Naive B cell (primary cell): ENCODE measurements around the gene CLNK. TPM values are rescaled to one million over a fixed set of nuclear protein-coding genes. Genes with fewer than 3 reads are reported as not detected.

Experiments
- ATAC-seq, 2 donors: fragments of 150-1000 bp; cut with Tn5 transposase; 2 replicates each; pipeline ENCODE4 v1.10.0; 2021; ENCODE audit warnings: low read depth in 2 of 2, mild to moderate bottlenecking in 2 of 2, moderate library complexity in 2 of 2
- DNase-seq: peaks from one replicate; pipeline ENCODE4 v3.0.0; 2022
- H3K27ac Mint-ChIP-seq, 6 donors: one replicate each; pipeline ENCODE4 v1.8.0; 2020 to 2022; ENCODE audit warnings: mild to moderate bottlenecking in 6 of 6, mixed read lengths in 6 of 6, moderate library complexity in 5 of 6, inconsistent platforms in 2 of 6
- H3K27me3 Mint-ChIP-seq, 3 donors: one replicate each; pipeline ENCODE4 v1.8.0; 2021 to 2022; ENCODE audit warnings: mixed read lengths in 3 of 3, mild to moderate bottlenecking in 1 of 3
- H3K36me3 Mint-ChIP-seq, 2 donors: one replicate each; pipeline ENCODE4 v1.8.0; 2020 to 2022; ENCODE audit warnings: mixed read lengths in 2 of 2, inconsistent platforms in 1 of 2, mild to moderate bottlenecking in 1 of 2
- H3K4me1 Mint-ChIP-seq, 3 donors: one replicate each; pipeline ENCODE4 v1.8.0; 2020 to 2022; ENCODE audit warnings: mixed read lengths in 3 of 3, inconsistent platforms in 1 of 3, mild to moderate bottlenecking in 1 of 3, moderate library complexity in 1 of 3
- H3K4me3 Mint-ChIP-seq, 8 donors: one replicate each; pipeline ENCODE4 v1.8.0; 2020 to 2022; ENCODE audit warnings: mild to moderate bottlenecking in 8 of 8, mixed read lengths in 8 of 8, moderate library complexity in 8 of 8, inconsistent platforms in 2 of 8
- H3K9me3 Mint-ChIP-seq, 7 donors: one replicate each; pipeline ENCODE4 v1.8.0; 2020 to 2022; ENCODE audit warnings: mixed read lengths in 7 of 7, mild to moderate bottlenecking in 5 of 7, inconsistent platforms in 2 of 7, moderate library complexity in 1 of 7
- polyA plus RNA-seq, 6 donors: library from polyadenylated mRNA; unstranded; fragments of 300-500 nt; fragmentation: Illumina TruSeq; gene quantifications; one replicate each; pipeline ENCODE4 v1.2.3, GENCODE V29; 2021; ENCODE audit warnings: low read depth in 6 of 6

CLNK gene
- polyA plus RNA-seq, 6 donors from 2014 or later: 0.69 to 1.3 (median 1.2) TPM; not detected in 1

DNA sequence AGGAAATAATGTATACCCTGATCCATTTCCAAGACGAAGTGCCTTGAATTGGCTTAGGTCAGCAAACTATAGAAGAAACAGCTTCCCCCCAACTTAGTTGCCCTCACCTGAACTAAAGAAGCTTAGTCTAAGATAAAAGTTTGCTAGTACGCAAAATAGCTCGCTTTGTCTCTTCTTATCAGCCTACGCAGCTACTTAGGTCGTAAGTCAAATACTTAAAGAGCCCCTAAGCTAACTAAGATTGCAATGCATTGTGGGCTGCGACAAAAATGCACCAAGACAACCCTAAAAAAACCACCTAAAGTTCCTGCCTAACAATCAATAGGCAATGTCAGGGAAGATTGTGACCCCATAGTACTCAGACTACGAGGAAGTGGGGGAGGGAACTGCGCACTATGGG, 12.8 kb downstream of the CLNK start:
- DNase-seq: no peak
- Mint-ChIP-seq H3K36me3 (peaks cover 0 to 6% of the 10 kb centered on the region in 2 donors), H3K4me1 (peaks cover 28 to 41% (median 29%) of the 10 kb centered on the region in 3 donors), H3K4me3 (peak overlapping the region in 4 of 8 donors; percentile 21 to 34 (median 25)), H3K9me3 (peaks cover 0 to 8% (median 3%) of the 10 kb centered on the region in 7 donors), H3K27ac (peak overlapping the region; percentile 42 to 92 (median 74)), H3K27me3 (peaks cover 0 to 6% (median 0%) of the 10 kb centered on the region in 3 donors)
- no peak for ATAC-seq

- H3K9me3 Mint-ChIP-seq: peaks cover 0 to 4% (median 0%) of the 10 kb centered on the region in 7 donors
- peaks cover 25 to 41% (median 28%) of the 10 kb centered on the region in 3 donors for H3K4me1 Mint-ChIP-seq
- DNase-seq (peak; percentile 57), ATAC-seq (peak; percentile 98)
- H3K36me3 Mint-ChIP-seq: peaks cover 0 to 1% of the 10 kb centered on the region in 2 donors
- H3K27ac Mint-ChIP-seq: peak overlapping the region; percentile 42 to 92 (median 81)
- H3K27me3 Mint-ChIP-seq: peaks cover 0 to 11% (median 0%) of the 10 kb centered on the region in 3 donors
- H3K4me3 Mint-ChIP-seq: peak overlapping the region in 6 of 8 donors; percentile 17 to 69 (median 28)
Observed at GRCh38 chr4:10671366-10671765, 13.2 kb downstream of the CLNK start.

DNA sequence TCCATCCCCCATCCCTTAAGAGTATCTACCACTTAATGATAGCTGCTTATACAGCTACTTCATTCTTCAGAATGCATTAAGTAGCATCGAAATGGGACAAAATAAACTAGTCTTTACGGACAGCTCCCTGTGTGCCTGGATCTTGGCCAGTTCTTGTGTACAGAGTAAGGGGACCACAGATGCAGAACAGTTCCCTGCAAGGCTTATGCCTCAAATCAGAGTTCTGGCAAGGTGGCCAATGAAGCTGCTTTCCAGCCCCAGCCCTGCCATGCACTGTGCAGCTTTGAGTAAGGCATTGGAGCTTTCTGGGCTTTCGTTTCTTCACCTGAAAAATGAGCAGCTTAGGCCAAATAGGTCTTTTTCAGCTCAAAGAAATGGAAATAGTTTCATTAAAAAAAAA, 14.2 kb downstream of the CLNK start:
- no peak for ATAC-seq
- Mint-ChIP-seq H3K4me3 (no peak overlapping the region), H3K36me3 (no peaks in the 10 kb centered on the region), H3K27me3 (peaks cover 0 to 12% (median 0%) of the 10 kb centered on the region in 3 donors), H3K4me1 (peaks cover 21 to 37% (median 28%) of the 10 kb centered on the region in 3 donors), H3K9me3 (no peaks in the 10 kb centered on the region), H3K27ac (peak overlapping the region in 2 of 6 donors; percentile 15 to 54)
- no peak for DNase-seq

DNA sequence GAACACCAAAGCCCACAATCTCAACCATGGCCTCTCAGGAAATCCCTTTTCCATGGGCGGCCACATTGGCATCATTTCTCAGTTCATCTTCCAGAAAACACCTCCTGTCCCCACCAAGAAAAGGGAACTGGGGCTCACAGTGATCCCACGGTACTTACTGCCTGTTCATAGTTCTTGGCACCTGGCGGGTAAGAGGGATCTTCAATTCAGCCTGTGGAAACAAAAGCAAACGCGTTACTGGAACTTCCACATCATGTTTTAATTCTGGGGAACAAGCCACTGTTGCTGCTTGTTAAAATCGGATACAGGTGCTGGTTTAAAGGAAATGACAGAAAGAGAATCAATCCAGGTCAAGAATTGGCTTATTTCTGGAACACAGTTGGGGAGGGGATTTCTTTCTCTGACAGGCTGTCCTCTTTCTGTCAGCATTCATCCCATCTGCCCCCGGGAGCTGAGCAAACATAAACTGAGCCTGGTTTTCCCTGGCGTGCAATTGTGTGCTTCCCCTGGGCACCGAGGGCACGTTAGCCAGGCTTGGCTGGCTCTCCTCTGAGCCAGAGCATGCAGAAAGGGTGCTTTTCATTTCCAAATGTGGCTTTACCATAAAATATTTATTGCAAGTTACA, 16.8 kb downstream of the CLNK start:
- H3K36me3 Mint-ChIP-seq: no peaks in the 10 kb centered on the region
- H3K27me3 Mint-ChIP-seq: peaks cover 0 to 12% (median 0%) of the 10 kb centered on the region in 3 donors
- no peak overlapping the region for H3K4me3 Mint-ChIP-seq
- H3K9me3 Mint-ChIP-seq: no peaks in the 10 kb centered on the region
- H3K27ac Mint-ChIP-seq: no peak overlapping the region
- no peak for DNase-seq
- no peak for ATAC-seq
- H3K4me1 Mint-ChIP-seq: peaks cover 12 to 22% (median 14%) of the 10 kb centered on the region in 3 donors

DNA sequence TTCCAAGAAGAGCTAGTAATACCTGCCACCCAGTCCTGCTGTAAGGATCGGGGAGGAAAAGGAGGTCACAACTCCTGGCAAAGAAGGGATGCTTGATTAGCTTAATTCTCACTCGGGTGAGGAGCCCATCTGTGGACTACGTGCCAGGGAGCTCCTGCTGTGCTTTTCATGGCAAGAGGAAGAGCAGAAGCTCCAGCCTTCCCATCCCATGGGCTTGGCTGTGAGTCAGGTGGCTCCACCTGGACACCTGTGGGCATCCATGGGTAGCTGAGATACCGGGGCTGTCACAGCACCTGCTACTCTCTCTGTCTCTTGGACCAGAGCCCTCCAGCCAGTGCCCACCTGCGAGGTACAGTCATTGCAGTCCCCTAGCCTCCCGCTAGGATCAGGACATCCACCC, 18.0 kb downstream of the CLNK start:
- peaks cover 0 to 12% (median 0%) of the 10 kb centered on the region in 3 donors for H3K27me3 Mint-ChIP-seq
- H3K9me3 Mint-ChIP-seq: no peaks in the 10 kb centered on the region
- H3K27ac Mint-ChIP-seq: no peak overlapping the region
- ATAC-seq: no peak
- DNase-seq: no peak
- H3K4me1 Mint-ChIP-seq: peaks cover 5 to 10% (median 6%) of the 10 kb centered on the region in 3 donors
- no peaks in the 10 kb centered on the region for H3K36me3 Mint-ChIP-seq
- H3K4me3 Mint-ChIP-seq: no peak overlapping the region

- Mint-ChIP-seq H3K4me3 (no peak overlapping the region), H3K4me1 (peaks cover 0 to 2% (median 0%) of the 10 kb centered on the region in 3 donors), H3K9me3 (no peaks in the 10 kb centered on the region), H3K27ac (peak overlapping the region in 2 of 6 donors; percentile 15 to 61), H3K36me3 (no peaks in the 10 kb centered on the region), H3K27me3 (peaks cover 0 to 12% (median 0%) of the 10 kb centered on the region in 3 donors)
- DNase-seq (no peak), ATAC-seq (no peak)
Observed at GRCh38 chr4:10664408-10664807, 20.2 kb downstream of the CLNK start.

GRCh38 chr4:10662937-10663336, 21.6 kb downstream of the CLNK start:
- H3K9me3 Mint-ChIP-seq: no peaks in the 10 kb centered on the region
- H3K27ac Mint-ChIP-seq: no peak overlapping the region
- H3K4me3 Mint-ChIP-seq: no peak overlapping the region
- ATAC-seq (no peak), DNase-seq (no peak)
- peaks cover 0 to 4% (median under 1%) of the 10 kb centered on the region in 3 donors for H3K4me1 Mint-ChIP-seq
- H3K36me3 Mint-ChIP-seq: no peaks in the 10 kb centered on the region
- peaks cover 0 to 6% (median 0%) of the 10 kb centered on the region in 3 donors for H3K27me3 Mint-ChIP-seq

- no peaks in the 10 kb centered on the region for H3K9me3 Mint-ChIP-seq
- H3K4me1 Mint-ChIP-seq: peaks cover 0 to 12% (median 3%) of the 10 kb centered on the region in 3 donors
- H3K4me3 Mint-ChIP-seq: no peak overlapping the region
- no peak overlapping the region for H3K27ac Mint-ChIP-seq
- H3K36me3 Mint-ChIP-seq: no peaks in the 10 kb centered on the region
- H3K27me3 Mint-ChIP-seq: no peaks in the 10 kb centered on the region
- no peak for DNase-seq
- no peak for ATAC-seq
Observed at GRCh38 chr4:10661047-10661446, 23.5 kb downstream of the CLNK start.

- H3K27me3 Mint-ChIP-seq: no peaks in the 10 kb centered on the region
- H3K27ac Mint-ChIP-seq: no peak overlapping the region
- no peaks in the 10 kb centered on the region for H3K36me3 Mint-ChIP-seq
- DNase-seq (no peak), ATAC-seq (no peak)
- no peaks in the 10 kb centered on the region for H3K9me3 Mint-ChIP-seq
- H3K4me1 Mint-ChIP-seq: peaks cover 0 to 10% (median 3%) of the 10 kb centered on the region in 3 donors
- no peak overlapping the region for H3K4me3 Mint-ChIP-seq
Observed at GRCh38 chr4:10659251-10659650, 25.3 kb downstream of the CLNK start.

DNA sequence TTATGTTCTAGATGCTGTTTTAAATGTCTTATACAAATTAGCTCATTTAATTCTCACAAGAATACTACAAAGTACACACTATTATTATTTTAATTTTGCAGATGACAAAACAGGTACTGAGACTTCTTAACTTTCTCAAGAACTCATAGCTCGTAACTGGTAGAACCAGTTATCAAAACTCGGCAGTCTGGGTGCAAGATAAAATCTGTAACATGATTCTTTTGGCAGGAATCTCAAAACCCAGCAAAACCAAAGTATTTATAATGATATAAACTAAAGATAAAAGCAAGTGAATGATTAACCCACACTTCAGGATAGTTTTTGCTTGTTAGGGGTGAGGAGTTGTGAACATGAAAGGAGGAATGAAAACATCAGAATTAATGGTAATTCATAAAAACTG, 27.6 kb downstream of the CLNK start:
- no peak for DNase-seq
- Mint-ChIP-seq H3K9me3 (peaks cover 0 to 6% (median 0%) of the 10 kb centered on the region in 7 donors), H3K27ac (no peak overlapping the region), H3K4me1 (peaks cover 0 to 10% (median 3%) of the 10 kb centered on the region in 3 donors), H3K36me3 (peaks cover 0 to 4% of the 10 kb centered on the region in 2 donors), H3K27me3 (no peaks in the 10 kb centered on the region), H3K4me3 (no peak overlapping the region)
- ATAC-seq: no peak

GRCh38 chr4:10656420-10656819, 28.1 kb downstream of the CLNK start:
- Mint-ChIP-seq H3K36me3 (peaks cover 0 to 4% of the 10 kb centered on the region in 2 donors), H3K27me3 (no peaks in the 10 kb centered on the region), H3K9me3 (peaks cover 0 to 8% (median 0%) of the 10 kb centered on the region in 7 donors), H3K27ac (no peak overlapping the region), H3K4me1 (peaks cover 0 to 10% (median 3%) of the 10 kb centered on the region in 3 donors), H3K4me3 (no peak overlapping the region)
- ATAC-seq: no peak
- DNase-seq: no peak

DNA sequence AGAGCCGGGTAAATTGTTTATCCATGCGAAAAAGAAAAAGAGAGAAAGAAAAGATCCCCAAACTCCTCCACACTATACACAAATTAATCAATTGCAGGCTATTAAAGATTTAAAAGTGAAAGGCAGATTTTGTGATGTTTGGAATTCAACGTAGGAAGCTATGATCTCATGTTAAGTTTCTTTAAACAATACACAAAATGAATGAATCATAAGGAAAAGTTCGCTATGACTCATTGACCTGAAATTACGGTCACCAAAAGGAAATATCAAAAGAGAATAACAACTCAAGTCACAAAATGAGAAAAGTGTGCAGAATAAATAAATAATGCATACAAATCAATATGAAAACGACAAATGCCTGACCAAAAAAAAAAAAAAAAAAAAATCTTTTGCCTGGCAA, 28.6 kb downstream of the CLNK start:
- no peak for DNase-seq
- H3K4me3 Mint-ChIP-seq: peak overlapping the region in 1 of 8 donors; percentile 57
- no peak overlapping the region for H3K27ac Mint-ChIP-seq

DNA sequence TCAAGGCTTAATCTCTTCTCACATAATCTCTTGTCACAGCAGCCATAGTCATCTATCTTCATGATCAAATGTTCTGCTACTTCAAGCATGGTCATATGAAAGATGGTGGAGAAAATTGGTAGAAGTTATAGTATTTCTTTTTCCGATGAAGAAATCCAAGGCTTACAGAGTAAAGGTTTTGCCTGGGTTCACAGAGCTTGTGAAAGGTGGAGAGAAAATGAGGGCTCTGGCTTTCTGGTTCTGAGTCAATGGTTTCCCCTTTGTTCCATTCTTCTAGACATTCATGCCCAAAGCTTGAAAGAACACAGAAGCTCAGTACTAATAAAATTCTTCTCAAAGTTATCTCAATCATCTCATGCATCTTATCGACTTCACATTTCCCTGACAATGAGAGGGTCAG, 36.1 kb downstream of the CLNK start:
- Mint-ChIP-seq H3K9me3 (peaks cover 0 to 8% (median 2%) of the 10 kb centered on the region in 7 donors), H3K4me3 (no peak overlapping the region), H3K27me3 (no peaks in the 10 kb centered on the region), H3K36me3 (peaks cover 0 to 12% of the 10 kb centered on the region in 2 donors), H3K4me1 (no peaks in the 10 kb centered on the region), H3K27ac (no peak overlapping the region)
- ATAC-seq (no peak), DNase-seq (no peak)

More for the DNA sequence above, 28.6 kb downstream of the CLNK start:
- ATAC-seq: no peak
- peaks cover 0 to 8% (median 2%) of the 10 kb centered on the region in 7 donors for H3K9me3 Mint-ChIP-seq
- H3K27me3 Mint-ChIP-seq: no peaks in the 10 kb centered on the region
- peaks cover 0 to 4% of the 10 kb centered on the region in 2 donors for H3K36me3 Mint-ChIP-seq
- peaks cover 0 to 10% (median 3%) of the 10 kb centered on the region in 3 donors for H3K4me1 Mint-ChIP-seq

GRCh38 chr4:10647846-10648245, 36.7 kb downstream of the CLNK start:
- H3K4me3 Mint-ChIP-seq: no peak overlapping the region
- ATAC-seq: no peak
- H3K9me3 Mint-ChIP-seq: peaks cover 0 to 5% (median 2%) of the 10 kb centered on the region in 7 donors
- H3K4me1 Mint-ChIP-seq: no peaks in the 10 kb centered on the region
- H3K27me3 Mint-ChIP-seq: no peaks in the 10 kb centered on the region
- no peak overlapping the region for H3K27ac Mint-ChIP-seq
- no peak for DNase-seq
- H3K36me3 Mint-ChIP-seq: peaks cover 0 to 10% of the 10 kb centered on the region in 2 donors
